Bronchial epithelial cell (primary cell): Measurements from ENCODE around the gene EIF4H. TPM values are rescaled to one million over a fixed set of nuclear protein-coding genes. Genes with fewer than 3 reads are reported as not detected.

Experiments
- DNase-seq: peaks from one replicate; pipeline ENCODE4 v3.0.0-alpha.2; 2010; ENCODE audit warnings: low read depth
- FAIRE-seq: peaks from 2 replicates; lab custom pipeline; 2011; peaks lifted over from hg19 to GRCh38; lab: Jason Lieb, UNC
- H3K27me3 ChIP-seq: 2 replicates; pipeline ENCODE4 v1.5.1; 2011; ENCODE audit warnings: low read length; ENCODE audit not compliant: control insufficient read depth, insufficient read depth
- H3K36me3 ChIP-seq: 2 replicates; pipeline ENCODE4 v1.5.1; 2011; ENCODE audit warnings: low read length; ENCODE audit not compliant: control insufficient read depth, insufficient read depth
- H3K4me3 ChIP-seq: 2 replicates; pipeline ENCODE4 v1.5.1; 2011; ENCODE audit warnings: mild to moderate bottlenecking, low read depth, low read length, control low read depth
- total RNA-seq: library from RNA; depleted of rRNA; stranded (reverse); fragments of >200 nt; gene quantifications from 2 replicates; pipeline ENCODE4 v1.2.1, GENCODE V29; 2014
- TF ChIP-seq, protein P1 (sequence below): IDR thresholded peaks from 2 replicates; pipeline ENCODE4 v1.5.1; 2011; ENCODE audit warnings: mild to moderate bottlenecking, moderate library complexity, low read length, control low read depth, inconsistent platforms; ENCODE audit not compliant: insufficient read depth, severe bottlenecking

EIF4H gene
- total RNA-seq, 1 donor from 2014 or later = 370 TPM

DNA sequence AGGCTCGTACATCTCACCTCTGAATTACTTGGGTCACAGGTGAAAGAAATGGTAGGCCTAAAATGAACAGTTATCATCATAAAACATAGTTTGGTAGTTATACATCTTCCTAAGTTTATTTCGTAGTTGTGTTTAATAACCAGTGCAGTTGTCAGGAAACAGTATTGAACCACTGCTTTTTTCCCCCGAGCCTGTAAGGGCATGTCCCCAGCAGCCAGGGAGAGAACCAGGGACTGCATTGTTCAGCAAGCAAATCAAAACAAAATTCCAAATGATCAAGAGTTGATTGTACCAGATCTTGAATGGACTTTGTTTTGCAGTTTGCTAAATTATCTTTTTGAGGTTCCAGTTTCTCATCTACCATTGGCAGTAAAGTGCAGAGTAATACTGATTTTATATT lies 2.4 kb downstream of the EIF4H start:
- H3K27me3 ChIP-seq = no peaks in the 10 kb centered on the region
- DNase-seq (peak; percentile 61), FAIRE-seq (no peak)
- H3K4me3 ChIP-seq = peak overlapping the region; percentile 11
- TF ChIP-seq, protein P1, sequence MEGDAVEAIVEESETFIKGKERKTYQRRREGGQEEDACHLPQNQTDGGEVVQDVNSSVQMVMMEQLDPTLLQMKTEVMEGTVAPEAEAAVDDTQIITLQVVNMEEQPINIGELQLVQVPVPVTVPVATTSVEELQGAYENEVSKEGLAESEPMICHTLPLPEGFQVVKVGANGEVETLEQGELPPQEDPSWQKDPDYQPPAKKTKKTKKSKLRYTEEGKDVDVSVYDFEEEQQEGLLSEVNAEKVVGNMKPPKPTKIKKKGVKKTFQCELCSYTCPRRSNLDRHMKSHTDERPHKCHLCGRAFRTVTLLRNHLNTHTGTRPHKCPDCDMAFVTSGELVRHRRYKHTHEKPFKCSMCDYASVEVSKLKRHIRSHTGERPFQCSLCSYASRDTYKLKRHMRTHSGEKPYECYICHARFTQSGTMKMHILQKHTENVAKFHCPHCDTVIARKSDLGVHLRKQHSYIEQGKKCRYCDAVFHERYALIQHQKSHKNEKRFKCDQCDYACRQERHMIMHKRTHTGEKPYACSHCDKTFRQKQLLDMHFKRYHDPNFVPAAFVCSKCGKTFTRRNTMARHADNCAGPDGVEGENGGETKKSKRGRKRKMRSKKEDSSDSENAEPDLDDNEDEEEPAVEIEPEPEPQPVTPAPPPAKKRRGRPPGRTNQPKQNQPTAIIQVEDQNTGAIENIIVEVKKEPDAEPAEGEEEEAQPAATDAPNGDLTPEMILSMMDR = no peak
- H3K36me3 ChIP-seq = peaks cover 8% of the 10 kb centered on the region

DNA sequence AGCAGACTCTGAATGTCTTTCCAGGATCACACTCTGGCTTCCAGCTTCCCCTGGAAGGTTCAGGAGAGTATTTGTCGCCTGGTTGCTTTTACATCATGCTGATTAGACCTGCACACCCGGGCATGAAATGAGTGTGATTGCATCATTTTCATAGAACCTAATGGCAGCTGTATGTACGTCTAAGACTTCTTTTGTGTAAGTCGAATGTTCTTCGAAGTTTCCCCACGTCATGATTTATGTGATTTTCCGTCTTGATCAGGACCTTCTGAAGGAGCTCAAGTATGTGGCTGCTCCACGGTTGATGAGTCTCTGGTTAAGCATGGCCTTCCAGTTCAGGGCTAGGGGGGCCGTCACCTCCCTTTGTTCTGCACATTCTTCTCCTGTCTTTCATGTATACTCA lies 4.5 kb downstream of the EIF4H start:
- FAIRE-seq (no peak), DNase-seq (no peak)
- H3K27me3 ChIP-seq = no peaks in the 10 kb centered on the region
- no peak overlapping the region for H3K4me3 ChIP-seq
- peaks cover 8% of the 10 kb centered on the region for H3K36me3 ChIP-seq
- TF ChIP-seq, protein P1 = no peak

DNA sequence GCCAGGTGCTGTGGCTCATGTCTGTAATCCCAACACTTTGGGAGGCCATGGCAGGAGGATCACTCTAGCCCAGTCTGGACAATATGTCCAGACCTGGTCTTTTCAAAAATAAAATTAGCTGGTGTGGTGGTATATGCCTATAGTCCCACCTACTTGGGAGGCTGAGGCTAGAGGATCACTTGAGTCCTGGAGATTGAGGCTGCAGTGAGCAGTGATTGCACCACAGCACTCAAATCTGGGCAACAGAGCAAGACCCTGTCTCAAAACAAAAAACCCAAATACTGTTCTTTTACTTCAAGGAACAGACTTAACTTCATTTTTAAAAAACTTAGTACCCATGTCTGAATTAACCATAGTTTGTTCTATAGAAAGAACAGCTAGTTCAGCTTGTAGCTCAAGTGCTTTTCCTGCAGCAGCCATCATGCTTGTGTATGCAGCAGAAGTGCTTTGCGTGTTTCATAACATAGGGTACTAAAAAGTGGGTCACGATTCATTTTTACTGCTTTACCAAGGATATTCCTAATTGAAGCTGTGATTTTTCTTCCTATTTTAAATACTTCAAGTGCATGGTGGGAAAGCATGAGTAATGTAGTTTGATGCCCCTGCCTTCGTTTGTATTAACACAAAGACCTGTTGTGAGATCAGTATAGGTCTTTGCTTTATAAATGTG lies 5.9 kb downstream of the EIF4H start:
- H3K36me3 ChIP-seq = peaks cover 8% of the 10 kb centered on the region
- DNase-seq (no peak), FAIRE-seq (no peak)
- TF ChIP-seq, protein P1 = no peak
- H3K4me3 ChIP-seq = no peak overlapping the region
- H3K27me3 ChIP-seq = no peaks in the 10 kb centered on the region

DNA sequence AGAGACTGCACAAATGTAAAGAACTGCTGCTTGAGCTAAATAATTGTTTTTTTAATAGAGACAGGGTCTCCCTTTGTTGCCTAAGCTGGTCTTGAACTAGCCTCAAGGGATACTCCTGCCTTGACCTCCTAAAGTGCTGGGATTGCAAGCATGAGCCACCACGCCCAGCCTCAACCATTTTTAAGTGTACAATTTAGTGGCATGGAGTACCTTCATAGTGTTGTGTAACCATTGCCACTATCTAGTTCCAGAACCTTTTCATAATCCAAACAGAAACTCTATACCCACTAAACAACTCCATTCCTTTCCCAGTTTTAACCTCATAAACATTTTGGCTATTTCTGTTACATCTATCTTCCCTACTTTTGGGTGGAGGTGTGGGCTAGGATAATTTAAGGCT lies 6.7 kb downstream of the EIF4H start:
- no peak for FAIRE-seq

DNA sequence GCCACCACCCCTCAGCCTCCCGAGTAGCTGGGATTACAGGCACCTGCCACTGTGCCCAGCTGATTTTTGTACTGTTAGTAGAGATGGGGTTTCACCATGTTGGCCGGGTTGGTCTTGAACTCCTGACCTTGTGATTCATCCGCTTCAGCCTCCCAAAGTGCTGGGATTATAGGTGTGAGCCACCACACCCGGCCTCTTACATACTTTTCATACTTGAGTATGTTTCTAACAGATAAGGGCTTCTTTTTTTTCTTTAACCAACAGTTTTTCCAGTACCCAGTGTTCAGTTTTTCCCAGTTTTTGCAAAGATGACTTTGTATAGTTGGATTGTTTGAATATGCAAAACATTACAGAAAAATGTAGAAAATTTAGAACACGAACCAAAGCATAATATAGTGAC lies 7.7 kb downstream of the EIF4H start:
- FAIRE-seq = no peak
- H3K36me3 ChIP-seq = peaks cover 8% of the 10 kb centered on the region

More for the DNA sequence above, 6.7 kb downstream of the EIF4H start:
- Histone ChIP-seq H3K27me3 (no peaks in the 10 kb centered on the region), H3K36me3 (peaks cover 8% of the 10 kb centered on the region), H3K4me3 (no peak overlapping the region)
- TF ChIP-seq, protein P1 = no peak
- DNase-seq = no peak

More for the DNA sequence above, 7.7 kb downstream of the EIF4H start:
- no peaks in the 10 kb centered on the region for H3K27me3 ChIP-seq
- TF ChIP-seq, protein P1 = no peak
- H3K4me3 ChIP-seq = no peak overlapping the region
- DNase-seq = no peak
